ENCODE results near the gene TANGO6.
"Not testable (repeated sequence)": the region's sequence is repeated elsewhere in the genome, so short reads cannot be mapped to it uniquely, and the experiment has no call there.

TANGO6 gene

GRCh38 chr16:69005641-69006355 lies 162.5 kb downstream of the TANGO6 start:
- no peak for DNase-seq (ENCODE audit: low read depth in 2 of 2)

GRCh38 chr16:69012906-69013305 lies 169.6 kb downstream of the TANGO6 start:
- DNase-seq (ENCODE audit: low read depth in 2 of 2): no peak

DNA sequence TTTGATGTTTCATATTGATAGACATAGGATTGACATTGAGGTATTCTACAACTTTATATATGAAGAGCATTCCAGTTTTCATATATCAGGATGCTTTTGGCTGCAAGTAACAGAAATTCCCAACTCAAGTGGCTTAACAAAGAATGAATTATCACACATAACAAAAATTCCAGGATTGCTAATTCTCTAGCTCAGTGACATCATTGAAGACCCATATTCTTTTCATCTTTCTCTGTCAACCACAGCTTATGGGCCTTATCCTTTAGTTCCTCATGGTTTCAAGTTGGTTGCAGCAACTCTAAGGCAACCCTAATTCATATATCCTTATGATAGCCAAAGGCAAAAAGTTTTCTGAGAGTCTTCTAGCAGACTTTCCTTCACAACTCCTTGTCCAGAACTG lies 170.7 kb downstream of the TANGO6 start:
- no peak for DNase-seq (ENCODE audit: low read depth in 2 of 2)

- no peak for DNase-seq (ENCODE audit: low read depth in 2 of 2)
Observed at GRCh38 chr16:69014811-69015210, 171.5 kb downstream of the TANGO6 start.

DNA sequence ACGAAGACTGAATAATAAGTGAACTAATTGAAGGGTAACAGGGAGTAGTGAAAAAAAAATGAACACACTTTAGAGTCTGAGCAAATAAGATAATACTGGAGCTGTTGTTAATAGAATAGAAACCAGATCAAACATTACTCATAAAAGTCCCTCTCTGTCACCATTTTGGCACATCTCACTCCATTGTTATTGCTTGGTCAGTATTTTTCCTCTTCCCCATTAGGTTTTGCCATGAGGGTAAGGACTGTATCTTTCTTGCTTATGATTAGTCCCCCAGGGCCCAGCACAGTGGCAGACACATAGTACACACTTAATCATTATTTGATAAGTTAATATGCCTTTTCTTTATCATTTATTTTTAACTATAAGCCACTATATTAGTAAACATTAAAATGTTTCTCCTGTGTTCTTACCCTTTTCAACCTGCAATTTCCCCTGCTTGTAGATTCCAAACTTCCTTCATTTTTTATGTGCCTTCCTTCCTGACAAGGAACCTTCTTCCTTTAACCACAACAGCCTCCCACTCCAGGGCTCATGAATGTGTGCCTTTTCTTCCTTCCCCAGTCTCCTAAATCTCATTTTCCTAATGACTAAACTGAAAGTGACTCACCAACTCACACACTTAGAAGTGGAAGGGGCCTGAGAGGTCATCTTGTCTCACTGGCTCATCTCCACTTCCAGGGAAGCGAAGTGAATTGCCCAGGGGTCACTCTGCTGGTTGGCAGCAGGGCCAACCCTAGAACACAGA lies 173.9 kb downstream of the TANGO6 start:
- no peak for DNase-seq (ENCODE audit: low read depth in 2 of 2)

DNA sequence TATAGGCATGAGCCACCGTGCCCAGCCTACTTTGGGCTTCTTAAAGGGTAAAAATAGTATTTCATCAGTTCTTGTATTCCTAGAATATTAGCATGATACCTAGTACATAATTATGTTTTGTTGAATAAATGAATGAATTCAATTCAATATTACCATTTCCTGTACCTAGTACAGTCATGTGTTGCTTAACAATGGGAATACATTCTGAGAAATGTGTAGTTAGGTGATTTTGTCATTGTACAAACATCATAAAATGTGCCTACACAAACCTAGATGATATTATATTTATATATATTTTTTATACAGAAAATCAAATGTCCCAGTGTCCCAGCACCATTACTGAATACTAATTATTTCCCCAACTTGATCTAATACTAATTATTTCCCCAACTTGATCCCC lies 176.5 kb downstream of the TANGO6 start:
- no peak for DNase-seq (ENCODE audit: low read depth in 2 of 2)

- no peak for DNase-seq (ENCODE audit: low read depth in 2 of 2)
Observed at GRCh38 chr16:69029121-69029520, 185.8 kb downstream of the TANGO6 start.

GRCh38 chr16:69031877-69032301 lies 188.6 kb downstream of the TANGO6 start:
- DNase-seq (ENCODE audit: low read depth in 2 of 2): no peak

GRCh38 chr16:69033151-69033949 lies 190.0 kb downstream of the TANGO6 start:
- no peak for DNase-seq (ENCODE audit: low read depth in 2 of 2)

DNA sequence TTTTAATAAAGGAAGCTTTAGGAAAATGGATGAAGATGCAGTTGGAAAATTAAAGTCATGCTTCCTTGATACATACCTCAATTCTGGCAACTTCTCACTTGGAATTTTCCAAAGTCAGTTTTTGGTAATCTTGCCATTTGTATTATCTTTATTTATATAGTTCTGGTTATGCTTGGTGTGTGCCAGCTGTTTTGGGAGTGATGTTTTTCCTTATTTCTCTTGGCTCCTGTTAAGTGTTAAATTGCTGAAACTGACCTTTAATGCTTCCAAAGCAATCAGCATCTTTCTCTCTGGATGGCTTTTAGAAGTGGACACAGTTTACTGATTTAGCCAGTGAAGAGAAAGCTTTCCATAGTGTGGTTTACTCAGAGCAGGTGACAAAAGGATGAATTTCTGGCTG lies 192.0 kb downstream of the TANGO6 start:
- no peak for DNase-seq (ENCODE audit: low read depth in 2 of 2)

GRCh38 chr16:69036399-69037091 lies 193.2 kb downstream of the TANGO6 start:
- no peak for DNase-seq (ENCODE audit: low read depth in 2 of 2)

GRCh38 chr16:69037373-69038160 lies 194.2 kb downstream of the TANGO6 start:
- DNase-seq (ENCODE audit: low read depth in 2 of 2): no peak

DNA sequence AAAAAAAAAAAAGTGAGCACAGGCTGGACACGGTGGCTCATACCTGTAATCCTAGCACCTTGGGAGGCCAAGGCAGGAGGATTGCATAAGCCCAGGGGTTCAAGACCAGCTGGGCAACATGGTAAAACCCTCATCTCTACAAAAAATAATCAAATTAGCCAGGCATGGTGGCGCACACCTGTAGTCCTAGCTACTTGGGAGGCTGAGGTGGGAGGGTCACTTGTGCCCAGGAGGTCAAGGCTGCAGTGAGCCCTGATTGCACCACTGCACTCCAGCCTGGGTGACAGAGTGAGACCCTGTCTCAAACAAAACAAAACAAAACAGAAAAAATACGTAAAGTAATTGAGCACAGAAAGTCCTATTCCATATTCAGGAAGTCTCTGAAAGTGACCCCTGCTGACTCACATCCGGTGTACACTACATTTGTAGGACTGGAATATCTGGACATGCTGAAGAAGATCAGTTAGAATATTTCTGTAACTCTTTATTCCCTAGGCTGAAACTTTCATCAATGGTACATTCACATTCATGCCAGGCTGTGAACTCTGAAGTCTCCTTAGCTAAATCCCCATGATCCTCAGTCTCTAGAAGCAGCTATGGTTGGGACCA lies 196.1 kb downstream of the TANGO6 start:
- DNase-seq (ENCODE audit: low read depth in 2 of 2): no peak

DNA sequence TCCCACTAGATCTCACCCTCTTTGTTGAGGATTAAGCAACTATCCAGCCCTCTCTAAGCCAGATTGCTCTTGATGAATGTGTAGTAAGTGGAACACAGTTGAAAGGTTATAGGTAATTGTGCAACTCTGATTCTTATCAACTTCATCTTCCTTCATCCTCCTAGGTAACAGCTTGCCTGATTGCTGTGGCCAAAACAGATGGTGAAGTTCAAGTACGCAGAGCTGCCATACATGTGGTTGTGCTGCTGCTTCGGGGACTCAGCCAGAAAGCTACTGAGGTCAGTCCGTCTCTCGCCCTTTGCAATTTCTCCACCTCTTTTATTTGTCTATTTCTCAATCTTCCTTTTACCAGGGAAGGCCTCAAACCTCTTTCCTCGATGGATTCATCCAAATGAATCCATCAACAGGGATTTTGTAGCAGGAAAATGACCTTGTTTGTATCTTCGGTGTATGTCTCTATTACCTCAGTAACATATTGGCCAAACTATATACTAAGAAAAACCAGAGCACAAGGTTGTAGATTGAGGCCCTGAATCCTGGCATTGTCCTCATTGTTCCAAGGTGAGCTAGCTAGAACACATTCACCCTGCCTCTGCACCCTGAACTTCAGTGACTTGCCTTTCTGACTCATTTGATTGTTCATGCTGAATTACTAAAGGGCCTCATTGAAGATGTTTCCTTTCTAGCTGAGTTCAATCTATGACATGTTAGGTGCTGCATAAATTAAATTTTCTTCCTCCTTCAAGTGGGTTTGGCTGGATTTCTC lies 197.0 kb downstream of the TANGO6 start:
- DNase-seq (ENCODE audit: low read depth in 2 of 2): no peak

DNA sequence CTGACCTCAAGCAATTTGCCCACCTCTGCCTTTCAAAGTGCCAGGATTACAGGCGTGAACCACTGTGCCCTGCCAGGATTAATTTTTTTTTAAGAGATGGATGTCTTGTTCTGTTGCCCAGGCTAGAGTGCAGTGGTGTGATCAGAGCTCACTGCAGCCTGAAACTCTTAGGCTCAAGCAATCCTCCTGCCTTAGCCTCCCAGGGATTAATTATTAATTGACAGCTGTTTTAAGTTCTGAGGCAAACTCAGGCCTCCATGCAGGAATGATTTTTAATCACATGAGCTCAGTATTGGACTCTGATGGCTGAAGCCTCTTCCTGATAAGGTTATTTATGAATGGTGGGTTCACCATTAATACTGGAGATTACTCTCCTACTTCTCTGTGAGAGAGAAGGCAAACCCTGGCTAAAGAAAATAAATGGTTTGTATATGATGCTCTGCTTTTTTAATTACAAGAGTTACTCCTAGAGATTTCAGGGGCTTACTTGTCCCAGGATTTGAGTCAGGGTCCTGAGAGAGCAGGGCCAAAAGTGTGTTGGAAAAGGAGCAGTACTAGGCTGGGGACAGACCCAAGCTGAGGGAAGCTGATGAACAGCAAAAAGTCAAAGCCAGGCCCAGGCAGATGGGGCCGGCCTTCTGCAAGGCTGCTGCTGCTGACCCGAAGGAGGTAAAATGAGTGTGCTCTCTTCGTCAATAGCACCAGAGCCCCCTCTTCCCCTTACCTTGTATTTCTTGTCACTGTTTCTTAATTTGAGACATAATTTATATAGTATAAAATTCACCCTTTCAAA lies 205.2 kb downstream of the TANGO6 start:
- no peak for DNase-seq (ENCODE audit: low read depth in 2 of 2)

- DNase-seq (ENCODE audit: low read depth in 2 of 2): no peak
Observed at GRCh38 chr16:69049146-69049545, 205.8 kb downstream of the TANGO6 start.

- DNase-seq (ENCODE audit: low read depth in 2 of 2): no peak
Observed at GRCh38 chr16:69049603-69050375, 206.5 kb downstream of the TANGO6 start.

- not testable (repeated sequence) for DNase-seq (ENCODE audit: low read depth in 2 of 2)
Observed at GRCh38 chr16:69051517-69051830, 208.1 kb downstream of the TANGO6 start.

All from stimulated activated CD4-positive, alpha-beta T cell treated with anti-CD3 and anti-CD28 coated beads, Interleukin-4, amount 100 ng/mL, for 48 hours (primary cell).